WTC11 (cell line): Measurements from ENCODE around the gene ADCY5. TPM values are rescaled to one million over a fixed set of nuclear protein-coding genes. Genes with fewer than 3 reads are reported as not detected.

Source experiments
- ATAC-seq: fragments of 200-7000 bp; cut with Tn5 transposase; 2 replicates; pipeline ENCODE4 v1.10.0; 2021; ENCODE audit warnings: mild to moderate bottlenecking, moderate library complexity
- CTCF ChIA-PET: fragments of 300-600 bp; sonication (Branson Sonifier 250); formaldehyde crosslinking; loops from one replicate; lab custom pipeline; 2021; ENCODE audit warnings: antibody characterized with exemption; lab: Charles Lee
- POLR2A ChIA-PET: fragments of 350-600 bp; sonication (Branson Sonifier 250); formaldehyde crosslinking; loops from one replicate; lab custom pipeline; 2021; ENCODE audit warnings: antibody characterized with exemption; lab: Charles Lee
- DNase-seq: peaks from one replicate; pipeline ENCODE4 v3.0.0; 2021; ENCODE audit warnings: low spot score
- H3K27ac Mint-ChIP-seq: 2 replicates; pipeline ENCODE4 v1.8.0; 2021; ENCODE audit warnings: mixed read lengths
- H3K27me3 Mint-ChIP-seq: 2 replicates; pipeline ENCODE4 v1.8.0; 2021; ENCODE audit warnings: low read depth, mild to moderate bottlenecking, moderate library complexity, mixed read lengths
- H3K36me3 Mint-ChIP-seq: 2 replicates; pipeline ENCODE4 v1.8.0; 2021; ENCODE audit warnings: mixed read lengths
- H3K4me1 Mint-ChIP-seq: 2 replicates; pipeline ENCODE4 v1.8.0; 2022; ENCODE audit warnings: mixed read lengths
- H3K4me3 Mint-ChIP-seq: 2 replicates; pipeline ENCODE4 v1.8.0; 2021; ENCODE audit warnings: mild to moderate bottlenecking, moderate library complexity, mixed read lengths
- H3K9me3 Mint-ChIP-seq: 2 replicates; pipeline ENCODE4 v1.8.0; 2021; ENCODE audit warnings: mixed read lengths
- ATF6 ChIP-seq: sonication (generic); formaldehyde crosslinking; IDR thresholded peaks from 2 replicates; pipeline ENCODE4 v1.8.1; 2023; ENCODE audit warnings: mild to moderate bottlenecking, missing genetic modification reagents
- CREB1 ChIP-seq: sonication (generic); formaldehyde crosslinking; IDR thresholded peaks from 2 replicates; pipeline ENCODE4 v1.8.0; 2023; ENCODE audit warnings: mild to moderate bottlenecking, missing genetic modification reagents
- ESRRA ChIP-seq: sonication (generic); formaldehyde crosslinking; IDR thresholded peaks from 2 replicates; pipeline ENCODE4 v1.8.1; 2022; ENCODE audit warnings: mild to moderate bottlenecking, missing genetic modification reagents, borderline replicate concordance
- ETV6 ChIP-seq: sonication (generic); formaldehyde crosslinking; IDR thresholded peaks from 2 replicates; pipeline ENCODE4 v1.8.1; 2022; ENCODE audit warnings: mild to moderate bottlenecking, missing genetic modification reagents
- GABPB1 ChIP-seq: sonication (generic); formaldehyde crosslinking; IDR thresholded peaks from 2 replicates; pipeline ENCODE4 v1.8.1; 2023; ENCODE audit warnings: mild to moderate bottlenecking, missing genetic modification reagents
- JUN ChIP-seq: sonication (generic); formaldehyde crosslinking; IDR thresholded peaks from 2 replicates; pipeline ENCODE4 v1.8.0; 2023; ENCODE audit warnings: mild to moderate bottlenecking, missing genetic modification reagents
- MXD4 ChIP-seq: fragments of 250-450 bp; sonication (Bioruptor Pico); IDR thresholded peaks from 2 replicates; pipeline ENCODE4 v1.8.0; 2021; ENCODE audit warnings: mild to moderate bottlenecking, moderate library complexity, borderline replicate concordance
- NFE2L1 ChIP-seq: sonication (generic); formaldehyde crosslinking; IDR thresholded peaks from 2 replicates; pipeline ENCODE4 v1.8.1; 2023; ENCODE audit warnings: missing genetic modification reagents
- NR1H2 ChIP-seq: sonication (generic); formaldehyde crosslinking; IDR thresholded peaks from 2 replicates; pipeline ENCODE4 v1.9.0; 2021; ENCODE audit warnings: mild to moderate bottlenecking, moderate library complexity, missing genetic modification reagents
- PRDM15 ChIP-seq: sonication (generic); formaldehyde crosslinking; IDR thresholded peaks from 2 replicates; pipeline ENCODE4 v1.8.0; 2022; ENCODE audit warnings: missing genetic modification reagents
- RORB ChIP-seq: fragments of 250-450 bp; sonication (Bioruptor Pico); IDR thresholded peaks from 2 replicates; pipeline ENCODE4 v1.9.0; 2021; ENCODE audit warnings: mild to moderate bottlenecking
- TP53 ChIP-seq: sonication (generic); formaldehyde crosslinking; IDR thresholded peaks from 2 replicates; pipeline ENCODE4 v1.8.1; 2023; ENCODE audit warnings: mild to moderate bottlenecking, missing genetic modification reagents
- USF1 ChIP-seq: sonication (generic); formaldehyde crosslinking; IDR thresholded peaks from 2 replicates; pipeline ENCODE4 v1.8.0; 2022; ENCODE audit warnings: mild to moderate bottlenecking, missing genetic modification reagents
- ZBTB21 ChIP-seq: sonication (generic); formaldehyde crosslinking; IDR thresholded peaks from 2 replicates; pipeline ENCODE4 v1.8.1; 2023; ENCODE audit warnings: mild to moderate bottlenecking, missing genetic modification reagents, borderline replicate concordance
- ZMAT4 ChIP-seq: fragments of 250-450 bp; sonication (Bioruptor Pico); IDR thresholded peaks from 2 replicates; pipeline ENCODE4 v1.9.0; 2021; ENCODE audit warnings: mild to moderate bottlenecking
- ZNF138 ChIP-seq: sonication (generic); formaldehyde crosslinking; conservative IDR thresholded peaks from 2 replicates; pipeline ENCODE4 v1.8.1; 2022; ENCODE audit warnings: mild to moderate bottlenecking, moderate library complexity, missing genetic modification reagents
- ZNF317 ChIP-seq: sonication (generic); formaldehyde crosslinking; IDR thresholded peaks from 2 replicates; pipeline ENCODE4 v1.8.1; 2023; ENCODE audit warnings: low read depth, mild to moderate bottlenecking, moderate library complexity, missing genetic modification reagents, borderline replicate concordance
- ZNF423 ChIP-seq: fragments of 250-450 bp; sonication (Bioruptor Pico); IDR thresholded peaks from 2 replicates; pipeline ENCODE4 v2.1.2; 2022; ENCODE audit warnings: mild to moderate bottlenecking, moderate library complexity
- ZNF532 ChIP-seq: fragments of 250-450 bp; sonication (Bioruptor Pico); IDR thresholded peaks from 2 replicates; pipeline ENCODE4 v1.9.0; 2021; ENCODE audit warnings: mild to moderate bottlenecking, borderline replicate concordance
- total RNA-seq: library from RNA; stranded (reverse); gene quantifications from 3 replicates; pipeline ENCODE4 v1.2.3, GENCODE V29; 2021

ADCY5 gene
- total RNA-seq, 1 experiment from 2014 or later, result 23.5 TPM

GRCh38 chr3:123448536-123449101 is at the start of gene ADCY5 (continued):
- TF ChIP-seq CREB1 (CRISPR knock-in tag) (peak; percentile 76; the same call in 1 of the 2 replicates), ESRRA (CRISPR knock-in tag) (peak; percentile 63; the same call in 1 of the 2 replicates), USF1 (CRISPR knock-in tag) (peak; percentile 55; the same call in 1 of the 2 replicates), ZNF317 (CRISPR knock-in tag) (0 out of 2 replicates have a peak, but pooled peaks have one; percentile 19), NFE2L1 (CRISPR knock-in tag) (peak; percentile 60; the same call in 1 of the 2 replicates), RORB (CRISPR knock-in tag) (no peak), GABPB1 (CRISPR knock-in tag) (no peak), ETV6 (CRISPR knock-in tag) (0 out of 2 replicates have a peak, but pooled peaks have one; percentile 25), TP53 (CRISPR knock-in tag) (peak; percentile 91), ZNF532 (CRISPR knock-in tag) (no peak), ZNF138 (no peak; the same call in 1 of the 2 replicates), ZNF423 (CRISPR knock-in tag) (no peak), JUN (CRISPR knock-in tag) (no peak; the same call in 1 of the 2 replicates)

- Mint-ChIP-seq H3K4me3 (no peak overlapping the region), H3K36me3 (peaks cover 11% of the 10 kb centered on the region; the same call in 1 of the 2 replicates), H3K4me1 (no peaks in the 10 kb centered on the region), H3K9me3 (no peaks in the 10 kb centered on the region), H3K27me3 (no peaks in the 10 kb centered on the region), H3K27ac (no peak overlapping the region)
- CTCF ChIA-PET, result interaction anchor here (0.6 to 1.4 kb wide), 3 partner anchors 47 to 147 kb away, joined by 3 to 5 read pairs (median 5); no protein-coding TSS in a partner anchor
- ATAC-seq (no peak), DNase-seq (no peak)
- POLR2A ChIA-PET, result no interaction called here
- TF ChIP-seq ZMAT4 (CRISPR knock-in tag), result no peak
Measured at GRCh38 chr3:123493912-123494311, 45.0 kb upstream of the ADCY5 start.

- H3K36me3 Mint-ChIP-seq, result peaks cover 3% of the 10 kb centered on the region; the same call in 1 of the 2 replicates
- DNase-seq (no peak), ATAC-seq (no peak)
- no peaks in the 10 kb centered on the region for H3K4me1 Mint-ChIP-seq
- H3K27me3 Mint-ChIP-seq, result no peaks in the 10 kb centered on the region
- ChIA-PET POLR2A (no interaction called here), CTCF (no interaction called here)
- H3K9me3 Mint-ChIP-seq, result no peaks in the 10 kb centered on the region
- H3K4me3 Mint-ChIP-seq, result no peak overlapping the region
- H3K27ac Mint-ChIP-seq, result no peak overlapping the region
- TF ChIP-seq MXD4 (CRISPR knock-in tag) (no peak), PRDM15 (CRISPR knock-in tag) (no peak), ZBTB21 (no peak), ATF6 (CRISPR knock-in tag) (no peak), NR1H2 (CRISPR knock-in tag) (no peak)
Measured at GRCh38 chr3:123491966-123492587, 43.2 kb upstream of the ADCY5 start.
